DMS153 treated with DMSO at 0.1 percent for 48 hours (cell line): ENCODE results near the gene HOXC11.

Source experiments
- DNase-seq: peaks from one replicate; lab custom pipeline; 2025; ENCODE audit not compliant: unreplicated experiment; lab: John Stamatoyannopoulos, UW

The HOXC11 gene

DNA sequence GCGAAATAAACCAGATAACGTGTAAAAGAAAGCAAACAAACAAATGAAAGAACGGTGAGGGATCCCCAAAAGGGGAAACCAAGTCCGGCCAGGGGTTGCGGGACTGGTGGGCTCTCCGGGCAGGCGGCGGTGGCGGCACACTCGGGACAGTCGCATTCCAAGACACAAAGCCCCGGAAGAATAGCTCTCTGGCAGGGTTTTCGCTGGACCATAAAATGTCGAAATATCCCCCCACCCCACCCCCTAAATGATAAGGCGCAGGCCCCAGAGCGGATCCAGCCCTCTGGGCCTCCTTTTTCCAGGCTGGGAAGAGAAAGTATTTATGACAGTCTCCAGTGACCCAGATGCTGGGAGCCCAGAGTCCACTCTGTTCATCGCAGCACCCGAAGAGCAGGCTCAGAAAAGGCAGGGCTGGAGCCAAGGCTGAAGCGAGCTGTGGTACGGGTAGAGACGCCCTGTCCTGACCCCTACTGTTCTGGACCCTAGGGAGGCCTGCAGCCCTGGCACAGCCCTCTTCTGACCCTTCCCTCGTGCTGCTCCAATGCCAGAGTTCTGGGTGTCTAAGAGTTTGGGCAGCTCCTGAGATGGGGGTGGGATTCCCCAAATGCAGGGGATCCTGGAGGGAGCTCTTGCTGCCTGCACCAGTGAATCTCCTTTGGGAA lies 33.8 kb downstream of the HOXC11 start:
- no peak for DNase-seq

GRCh38 chr12:54007538-54008259 lies 34.8 kb downstream of the HOXC11 start:
- DNase-seq = no peak

DNA sequence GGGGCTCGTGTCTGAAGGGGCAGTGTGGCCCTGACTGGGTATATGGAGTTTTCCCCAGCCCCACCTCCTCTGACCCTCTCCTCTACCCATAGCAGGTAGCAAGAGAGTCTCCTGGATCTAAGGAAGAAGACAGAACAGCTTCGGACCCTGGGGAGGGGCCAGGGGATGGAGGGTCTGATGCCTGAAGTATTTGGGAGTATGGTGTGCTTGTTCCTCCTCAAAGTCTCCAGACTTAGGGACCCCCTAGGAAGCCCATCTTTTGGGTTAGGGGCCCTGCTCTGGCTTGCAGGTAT lies 35.3 kb downstream of the HOXC11 start:
- DNase-seq = no peak

GRCh38 chr12:54009171-54010052 lies 36.5 kb downstream of the HOXC11 start:
- no peak for DNase-seq

GRCh38 chr12:54010053-54010971 lies 37.4 kb downstream of the HOXC11 start:
- no peak for DNase-seq

GRCh38 chr12:54010972-54011664 lies 38.2 kb downstream of the HOXC11 start:
- no peak for DNase-seq

- no peak for DNase-seq
These were observed 39.0 kb downstream of the HOXC11 start for GRCh38 chr12:54011665-54012532.

GRCh38 chr12:54012631-54013409 lies 39.9 kb downstream of the HOXC11 start:
- DNase-seq = no peak

GRCh38 chr12:54014377-54015017 lies 41.6 kb downstream of the HOXC11 start:
- DNase-seq = no peak

DNA sequence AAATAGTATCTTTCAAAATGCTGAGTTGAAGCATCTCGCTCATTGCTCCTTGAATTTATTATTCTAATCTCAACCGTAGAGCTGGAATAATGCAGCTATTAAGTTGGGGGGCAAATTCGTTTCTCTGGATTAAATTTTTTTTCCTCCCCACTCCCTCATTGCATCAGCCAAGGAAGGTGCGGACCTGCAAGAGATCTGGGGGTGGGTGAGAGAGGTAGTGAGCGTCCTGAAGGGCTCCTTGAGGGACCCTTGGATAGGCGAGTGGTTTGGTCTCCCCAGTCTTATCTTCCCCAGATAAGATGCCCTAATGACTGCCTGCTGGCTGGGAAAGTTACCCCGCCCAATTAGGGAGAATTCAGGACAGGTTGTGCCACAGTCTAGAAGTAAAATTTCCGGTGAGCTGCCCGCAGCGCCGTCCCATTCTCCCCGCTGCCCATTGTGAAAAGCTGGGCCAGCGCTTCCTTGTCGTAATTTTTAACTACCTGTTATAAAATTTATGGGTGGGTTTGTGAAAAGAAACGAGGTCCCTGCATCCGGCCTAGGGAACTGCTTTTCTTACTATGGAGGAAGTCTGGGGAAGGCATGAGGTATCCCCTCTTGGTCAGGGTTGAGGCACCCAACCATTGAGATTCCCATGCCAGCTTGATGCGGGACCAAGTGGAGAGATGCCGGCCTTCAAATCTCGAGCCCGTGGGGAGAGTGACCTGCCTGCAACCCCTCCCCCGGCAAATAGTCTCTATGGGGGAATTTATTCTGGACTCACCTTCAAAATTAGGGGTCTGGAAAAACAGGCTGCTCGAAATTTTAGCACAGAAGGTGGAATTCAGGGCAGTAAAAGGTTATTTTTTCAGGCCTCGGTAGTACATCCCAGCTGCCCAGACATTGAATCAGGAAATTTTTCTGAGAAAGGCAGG lies 42.3 kb downstream of the HOXC11 start:
- DNase-seq = no peak

DNA sequence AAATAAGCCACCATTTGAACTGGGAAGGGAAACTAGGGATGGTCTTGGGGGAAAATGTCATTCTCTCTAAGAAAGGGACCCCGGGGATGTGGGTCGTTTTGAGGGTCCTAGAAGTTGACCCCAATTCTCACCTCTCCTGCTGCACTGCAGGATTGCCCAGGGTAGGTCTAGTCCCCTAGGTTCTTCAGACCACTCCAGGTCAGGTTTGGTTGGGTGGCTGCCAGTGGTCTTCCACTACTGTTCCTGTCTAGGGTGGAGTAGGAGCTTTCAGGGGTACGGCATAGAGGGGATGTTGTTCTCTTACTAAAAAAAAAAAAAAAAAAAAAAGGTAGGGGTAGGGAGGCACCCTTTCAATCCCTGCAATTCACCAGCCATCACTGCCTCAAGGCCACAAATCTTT lies 43.1 kb downstream of the HOXC11 start:
- no peak for DNase-seq

DNA sequence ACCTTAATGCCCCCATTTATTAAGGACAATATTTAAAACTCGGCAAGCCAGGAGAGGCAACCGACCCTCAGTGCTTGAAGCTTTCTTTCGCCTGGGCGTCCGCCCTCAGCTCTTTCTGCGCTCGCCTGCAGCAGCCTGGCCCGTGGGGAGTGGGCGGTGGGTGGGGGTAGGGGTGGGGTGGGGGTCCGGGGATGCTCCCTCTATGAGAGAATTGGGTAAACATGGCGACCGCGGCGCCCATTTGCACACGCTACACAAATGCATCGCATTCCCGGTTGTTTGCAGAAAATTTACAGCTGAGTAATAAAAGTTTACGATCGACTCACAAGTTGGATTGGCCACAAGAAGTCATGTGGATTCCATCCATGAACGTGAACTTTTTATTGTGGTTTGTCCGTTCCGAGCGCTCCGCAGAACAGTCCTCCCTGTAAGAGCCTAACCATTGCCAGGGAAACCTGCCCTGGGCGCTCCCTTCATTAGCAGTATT lies 43.6 kb downstream of the HOXC11 start:
- no peak for DNase-seq

DNA sequence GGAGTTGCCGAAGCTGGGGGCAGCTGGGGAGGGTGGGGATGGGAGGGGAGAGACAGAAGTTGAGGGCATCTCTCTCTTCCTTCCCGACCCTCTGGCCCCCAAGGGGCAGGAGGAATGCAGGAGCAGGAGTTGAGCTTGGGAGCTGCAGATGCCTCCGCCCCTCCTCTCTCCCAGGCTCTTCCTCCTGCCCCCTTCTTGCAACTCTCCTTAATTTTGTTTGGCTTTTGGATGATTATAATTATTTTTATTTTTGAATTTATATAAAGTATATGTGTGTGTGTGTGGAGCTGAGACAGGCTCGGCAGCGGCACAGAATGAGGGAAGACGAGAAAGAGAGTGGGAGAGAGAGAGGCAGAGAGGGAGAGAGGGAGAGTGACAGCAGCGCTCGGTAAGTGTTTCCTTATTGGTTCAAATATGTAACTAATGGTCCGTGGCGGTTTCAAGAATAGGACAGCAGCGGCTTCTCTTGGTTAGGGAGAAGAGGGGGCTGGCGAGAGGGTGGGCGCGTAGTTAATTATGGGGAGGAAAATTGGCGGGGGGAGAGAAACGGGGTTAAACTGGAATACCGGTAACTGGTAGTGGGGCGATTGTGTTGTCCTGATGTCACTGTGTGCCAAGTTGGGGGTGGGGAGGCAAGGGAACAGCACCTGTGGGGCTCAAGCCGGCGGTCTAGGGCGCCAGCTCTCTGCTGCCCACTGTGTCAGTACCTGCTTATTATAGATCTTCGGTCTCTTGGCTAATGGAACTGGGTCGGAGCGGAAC lies 44.3 kb downstream of the HOXC11 start:
- DNase-seq = peak; percentile 65

GRCh38 chr12:54017878-54018467 lies 45.0 kb downstream of the HOXC11 start:
- peak; percentile 65 for DNase-seq

DNA sequence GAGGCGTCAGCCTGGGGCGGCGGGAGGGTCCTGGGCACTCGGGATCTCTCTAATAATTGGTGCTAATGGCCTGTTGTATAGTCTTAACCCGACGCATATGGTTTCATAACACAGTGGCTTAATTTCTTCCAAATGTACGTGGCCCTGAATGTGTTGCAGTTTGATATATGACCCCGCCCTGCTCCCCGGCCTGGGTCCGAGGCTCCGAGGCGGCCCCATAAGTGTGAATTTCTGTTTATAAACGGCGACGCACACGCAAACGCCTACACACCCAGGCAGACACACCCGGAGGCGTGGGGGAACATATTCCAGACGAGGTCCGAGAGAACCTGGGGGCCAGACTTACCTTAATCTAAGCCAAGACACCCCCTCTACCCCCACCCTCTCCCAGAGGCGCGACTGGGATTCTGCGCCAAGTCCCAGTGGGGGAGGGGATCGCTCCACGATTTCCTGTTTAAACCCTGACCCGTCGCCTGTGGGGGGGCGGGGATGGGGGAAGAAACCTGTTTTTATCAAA lies 45.6 kb downstream of the HOXC11 start:
- DNase-seq = no peak
